GM23338 (cell line): Measurements from ENCODE around the gene PEBP1. TPM values are rescaled to one million over a fixed set of nuclear protein-coding genes. Genes with fewer than 3 reads are reported as not detected.
"Not testable (repeated sequence)": the region's sequence is repeated elsewhere in the genome, so short reads cannot be mapped to it uniquely, and the experiment has no call there.

ENCODE experiments used
- ATAC-seq: fragments of 200-7000 bp; cut with Tn5 transposase; 3 replicates; pipeline ENCODE4 v1.9.1; 2020
- DNase-seq: peaks from one replicate; pipeline ENCODE4 v3.0.0-alpha.2; 2015; ENCODE audit warnings: low spot score
- H2AFZ ChIP-seq: fragments of 200-600 bp; sonication (generic); 2 replicates; pipeline ENCODE4 v1.8.0; 2016; ENCODE audit warnings: antibody characterized with exemption, mild to moderate bottlenecking, moderate library complexity
- H3F3A ChIP-seq: fragments of 200-600 bp; sonication (generic); replicated peaks from 2 replicates; pipeline ENCODE4 v1.8.0; 2017; ENCODE audit warnings: antibody characterized with exemption, mixed run types, low read depth
- H3K27ac ChIP-seq: fragments of 200-600 bp; sonication (generic); 2 replicates; pipeline ENCODE4 v1.6.1; 2016; ENCODE audit warnings: low read depth
- H3K27me3 ChIP-seq: fragments of 200-600 bp; sonication (generic); 2 replicates; pipeline ENCODE4 v1.8.0; 2016; ENCODE audit warnings: mild to moderate bottlenecking, mixed run types, moderate library complexity; ENCODE audit not compliant: insufficient read depth
- H3K36me3 ChIP-seq: fragments of 200-600 bp; sonication (generic); 2 replicates; pipeline ENCODE4 v1.8.0; 2016; ENCODE audit warnings: mild to moderate bottlenecking; ENCODE audit not compliant: insufficient read depth
- H3K4me1 ChIP-seq: fragments of 200-600 bp; sonication (generic); 2 replicates; pipeline ENCODE4 v1.8.0; 2016; ENCODE audit warnings: mild to moderate bottlenecking, moderate library complexity; ENCODE audit not compliant: insufficient read depth
- H3K4me2 ChIP-seq: fragments of 200-600 bp; sonication (generic); 2 replicates; pipeline ENCODE4 v1.7.1; 2017; ENCODE audit warnings: mixed run types
- H3K4me3 ChIP-seq: fragments of 200-600 bp; sonication (generic); 2 replicates; pipeline ENCODE4 v1.6.1; 2016; ENCODE audit warnings: mixed run types
- H3K79me2 ChIP-seq: fragments of 200-600 bp; sonication (generic); replicated peaks from 2 replicates; pipeline ENCODE4 v1.8.0; 2017; ENCODE audit warnings: mild to moderate bottlenecking; ENCODE audit not compliant: insufficient read depth
- H3K9me2 ChIP-seq: fragments of 200-600 bp; sonication (generic); 2 replicates; pipeline ENCODE4 v1.8.0; 2017; ENCODE audit not compliant: insufficient read depth
- H4K20me1 ChIP-seq: fragments of 200-600 bp; sonication (generic); replicated peaks from 2 replicates; pipeline ENCODE4 v1.8.0; 2017; ENCODE audit warnings: mild to moderate bottlenecking; ENCODE audit not compliant: insufficient read depth
- H3K27ac Mint-ChIP-seq: 2 replicates; pipeline ENCODE4 v1.8.0; 2020; ENCODE audit warnings: inconsistent platforms, mild to moderate bottlenecking, moderate library complexity, mixed read lengths
- H3K27me3 Mint-ChIP-seq: 3 replicates; pipeline ENCODE4 v1.8.0; 2022; ENCODE audit warnings: low read depth, mild to moderate bottlenecking, moderate library complexity, mixed read lengths, inconsistent platforms; ENCODE audit not compliant: insufficient read depth, poor library complexity
- H3K36me3 Mint-ChIP-seq: 3 replicates; pipeline ENCODE4 v1.8.0; 2021; ENCODE audit warnings: low read depth, mild to moderate bottlenecking, inconsistent platforms, moderate library complexity, mixed read lengths
- H3K4me1 Mint-ChIP-seq: 3 replicates; pipeline ENCODE4 v1.8.0; 2020; ENCODE audit warnings: mild to moderate bottlenecking, inconsistent platforms, mixed read lengths
- H3K4me3 Mint-ChIP-seq: 3 replicates; pipeline ENCODE4 v1.8.0; 2021; ENCODE audit warnings: moderate library complexity, mild to moderate bottlenecking, inconsistent platforms, mixed read lengths
- H3K9me3 Mint-ChIP-seq: 3 replicates; pipeline ENCODE4 v1.8.0; 2020; ENCODE audit warnings: moderate library complexity, mild to moderate bottlenecking, inconsistent platforms, mixed read lengths
- CREB1 ChIP-seq: fragments of 250-450 bp; sonication (Bioruptor Pico); IDR thresholded peaks from 2 replicates; pipeline ENCODE4 v1.5.0; 2020; ENCODE audit warnings: low read depth, mild to moderate bottlenecking, moderate library complexity
- CTCF ChIP-seq, 2 experiments: fragments of 200-600 bp in 1 of 2; sonication (generic) in 1 of 2; conservative IDR thresholded peaks; 2 replicates each; pipeline versions ENCODE4 v1.5.1 to v1.6.1; 2016 to 2017; ENCODE audit warnings: antibody characterized with exemption in 2 of 2, low read depth in 2 of 2, mild to moderate bottlenecking in 2 of 2, moderate library complexity in 1 of 2
- EZH2 ChIP-seq: fragments of 200-600 bp; sonication (generic); IDR thresholded peaks from one replicate; pipeline ENCODE4 v1.8.0; 2017; ENCODE audit warnings: antibody characterized with exemption, mild to moderate bottlenecking, low read depth; ENCODE audit not compliant: unreplicated experiment
- EZH2phosphoT487 ChIP-seq: fragments of 200-600 bp; sonication (generic); IDR thresholded peaks from one replicate; pipeline ENCODE4 v1.8.1; 2018; ENCODE audit warnings: antibody characterized with exemption; ENCODE audit not compliant: unreplicated experiment
- JUNB ChIP-seq: IDR thresholded peaks from one replicate; pipeline ENCODE4 v1.6.1; 2016; ENCODE audit warnings: antibody characterized with exemption; ENCODE audit not compliant: unreplicated experiment
- NANOG ChIP-seq: IDR thresholded peaks from 2 replicates; pipeline ENCODE4 v1.6.1; 2016; ENCODE audit warnings: antibody characterized with exemption, borderline replicate concordance
- POLR2AphosphoS5 ChIP-seq: IDR thresholded peaks from 2 replicates; pipeline ENCODE4 v1.6.1; 2016; ENCODE audit warnings: antibody characterized with exemption, low read depth
- REST ChIP-seq: IDR thresholded peaks from one replicate; pipeline ENCODE4 v1.6.1; 2018; ENCODE audit warnings: antibody characterized with exemption; ENCODE audit not compliant: unreplicated experiment
- STAT1 ChIP-seq: IDR thresholded peaks from one replicate; pipeline ENCODE4 v1.6.1; 2016; ENCODE audit warnings: antibody characterized with exemption; ENCODE audit not compliant: unreplicated experiment
- ZNF331 ChIP-seq: fragments of 250-450 bp; sonication (Bioruptor Pico); IDR thresholded peaks from 2 replicates; pipeline ENCODE4 v1.5.0; 2020; ENCODE audit warnings: low read depth, mild to moderate bottlenecking, moderate library complexity
- ZNF462 ChIP-seq: fragments of 250-450 bp; sonication (Bioruptor Pico); IDR thresholded peaks from 2 replicates; pipeline ENCODE4 v1.5.0; 2020; ENCODE audit warnings: mild to moderate bottlenecking, moderate library complexity
- polyA plus RNA-seq: library from polyadenylated mRNA; unstranded; fragments of >200 nt; fragmentation: Nextera tagmentation; extraction: Ambion mirVana; gene quantifications from 2 replicates; pipeline ENCODE4 v1.2.1, GENCODE V29; 2016
- total RNA-seq: library from RNA; depleted of rRNA; stranded (reverse); fragments of >200 nt; shearing (Covaris generic); gene quantifications from 2 replicates; pipeline ENCODE4 v1.2.3, GENCODE V29; 2014

PEBP1 gene
- total and polyA plus RNA-seq, 2 experiments from 2014 or later = 442 to 844 TPM

- H3K4me3 ChIP-seq, H3K79me2 ChIP-seq, H3K4me2 ChIP-seq, H3K9me2 ChIP-seq, DNase-seq, H3K27ac Mint-ChIP-seq, H3F3A ChIP-seq, H3K27me3 Mint-ChIP-seq, H4K20me1 ChIP-seq, H3K4me1 Mint-ChIP-seq, ATAC-seq, H3K27ac ChIP-seq, H3K4me1 ChIP-seq, H3K27me3 ChIP-seq, H3K4me3 Mint-ChIP-seq, H3K36me3 ChIP-seq, H2AFZ ChIP-seq: not testable (repeated sequence)
- Mint-ChIP-seq H3K36me3 (peaks cover 37% of the 10 kb centered on the region), H3K9me3 (peaks cover 12% of the 10 kb centered on the region; the same call in 1 of the 3 replicates)
These were observed 6.5 kb upstream of the PEBP1 start for GRCh38 chr12:118129436-118129835.

GRCh38 chr12:118136559-118137003 is 657 bp downstream of the PEBP1 start:
- peak; percentile 62 for ATAC-seq
- peak; percentile 71 for DNase-seq
- H3K9me2 ChIP-seq = no peaks in the 10 kb centered on the region
- H3K27me3 ChIP-seq = no peaks in the 10 kb centered on the region
- peaks cover 10% of the 10 kb centered on the region; the same call in 1 of the 2 replicates for H3K4me1 ChIP-seq
- H3F3A ChIP-seq = peaks cover 10% of the 10 kb centered on the region; the same call in 1 of the 2 replicates
- H3K4me2 ChIP-seq = peak overlapping the region; percentile 97
- peaks cover 15% of the 10 kb centered on the region for H4K20me1 ChIP-seq
- peaks cover 32% of the 10 kb centered on the region for H3K36me3 ChIP-seq
- peak overlapping the region; percentile 93 for H3K4me3 ChIP-seq
- H3K79me2 ChIP-seq = peaks cover 74% of the 10 kb centered on the region
- H3K27ac ChIP-seq = peak overlapping the region; percentile 42; the same call in 1 of the 2 replicates
- Mint-ChIP-seq H3K4me3 (peak overlapping the region; percentile 91), H3K4me1 (peaks cover 11% of the 10 kb centered on the region), H3K36me3 (peaks cover 53% of the 10 kb centered on the region), H3K9me3 (peaks cover 3% of the 10 kb centered on the region; the same call in 1 of the 3 replicates), H3K27me3 (peaks cover 7% of the 10 kb centered on the region), H3K27ac (peak overlapping the region; percentile 73)
- H2AFZ ChIP-seq = no peak overlapping the region
- TF ChIP-seq REST (no peak), ZNF462 (CRISPR knock-in tag) (no peak), EZH2 (no peak), EZH2phosphoT487 (no peak), STAT1 (no peak), POLR2AphosphoS5 (no peak), JUNB (no peak), NANOG (no peak), CTCF (conservative IDR thresholded peaks at IDR 0.05; ENCODE audit: low read depth in 2 of 2) (no peak), CREB1 (CRISPR knock-in tag) (no peak), ZNF331 (CRISPR knock-in tag) (no peak)
